Right kidney (tissue), 9 donors: Measurements from ENCODE around the gene COX7A2.
A peak's percentile ranks its signal among the peaks of the same experiment; 100 is the strongest.

Experiments used
- DNase-seq: peaks from one replicate; pipeline ENCODE4 v3.0.0-alpha.2; 2016
- long read RNA-seq, 8 donors: transcript quantifications; one replicate each; lab custom pipeline, GENCODE V29; 2026

The COX7A2 gene, protein sequence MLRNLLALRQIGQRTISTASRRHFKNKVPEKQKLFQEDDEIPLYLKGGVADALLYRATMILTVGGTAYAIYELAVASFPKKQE
- long read RNA-seq, donor 1, transcript COX7A2-207 (2 exons, 914 nt) = minor isoform, 8 of 791 reads
- long read RNA-seq, donor 1, transcript COX7A2-206 (3 exons, 325 nt) = minor isoform, 7 of 791 reads
- long read RNA-seq, donor 1, transcript COX7A2-202 (4 exons, 773 nt) = major isoform, 713 of 791 reads
- long read RNA-seq, donor 1, partial matches to known transcripts = 49 of 791 reads
- long read RNA-seq, donor 1, other reads (novel, unspliced or antisense) = 10 of 791 reads
- long read RNA-seq, donor 2, transcript COX7A2-202 (4 exons, 773 nt) = major isoform, 323 of 391 reads
- long read RNA-seq, donor 2, transcript COX7A2-206 (3 exons, 325 nt) = minor isoform, 8 of 391 reads
- long read RNA-seq, donor 2, partial matches to known transcripts = 51 of 391 reads
- long read RNA-seq, donor 2, other reads (novel, unspliced or antisense) = 5 of 391 reads
- long read RNA-seq, donor 3, transcript COX7A2-202 (4 exons, 773 nt) = major isoform, 174 of 209 reads
- long read RNA-seq, donor 3, partial matches to known transcripts = 33 of 209 reads
- long read RNA-seq, donor 3, other reads (novel, unspliced or antisense) = 0 of 209 reads
- long read RNA-seq, donor 4, transcript COX7A2-207 (2 exons, 914 nt) = minor isoform, 6 of 361 reads
- long read RNA-seq, donor 4, transcript COX7A2-202 (4 exons, 773 nt) = major isoform, 312 of 361 reads
- long read RNA-seq, donor 4, partial matches to known transcripts = 39 of 361 reads
- long read RNA-seq, donor 4, other reads (novel, unspliced or antisense) = 0 of 361 reads
- long read RNA-seq, donor 5, transcript COX7A2-202 (4 exons, 773 nt) = major isoform, 400 of 435 reads
- long read RNA-seq, donor 5, transcript COX7A2-206 (3 exons, 325 nt) = minor isoform, 5 of 435 reads
- long read RNA-seq, donor 5, partial matches to known transcripts = 22 of 435 reads
- long read RNA-seq, donor 5, other reads (novel, unspliced or antisense) = 0 of 435 reads
- long read RNA-seq, donor 6, transcript COX7A2-204 (4 exons, 501 nt) = minor isoform, 5 of 413 reads
- long read RNA-seq, donor 6, transcript COX7A2-206 (3 exons, 325 nt) = minor isoform, 6 of 413 reads
- long read RNA-seq, donor 6, transcript COX7A2-202 (4 exons, 773 nt) = major isoform, 361 of 413 reads
- long read RNA-seq, donor 6, partial matches to known transcripts = 32 of 413 reads
- long read RNA-seq, donor 6, other reads (novel, unspliced or antisense) = 6 of 413 reads
- long read RNA-seq, donor 7, transcript COX7A2-207 (2 exons, 914 nt) = minor isoform, 8 of 592 reads
- long read RNA-seq, donor 7, transcript COX7A2-206 (3 exons, 325 nt) = minor isoform, 10 of 592 reads
- long read RNA-seq, donor 7, transcript COX7A2-202 (4 exons, 773 nt) = major isoform, 491 of 592 reads
- long read RNA-seq, donor 7, partial matches to known transcripts = 73 of 592 reads
- long read RNA-seq, donor 7, other reads (novel, unspliced or antisense) = 7 of 592 reads
- long read RNA-seq, donor 8, transcript COX7A2-202 (4 exons, 773 nt) = major isoform, 402 of 453 reads
- long read RNA-seq, donor 8, partial matches to known transcripts = 46 of 453 reads
- long read RNA-seq, donor 8, other reads (novel, unspliced or antisense) = 0 of 453 reads

GRCh38 chr6:75243333-75244062 lies at the start of gene COX7A2:
TSS of gene COX7A2 (minus strand) at chr6:75243801. CDS start at chr6:75243734, 67 bp downstream.
- peak; percentile 85 for DNase-seq

DNA sequence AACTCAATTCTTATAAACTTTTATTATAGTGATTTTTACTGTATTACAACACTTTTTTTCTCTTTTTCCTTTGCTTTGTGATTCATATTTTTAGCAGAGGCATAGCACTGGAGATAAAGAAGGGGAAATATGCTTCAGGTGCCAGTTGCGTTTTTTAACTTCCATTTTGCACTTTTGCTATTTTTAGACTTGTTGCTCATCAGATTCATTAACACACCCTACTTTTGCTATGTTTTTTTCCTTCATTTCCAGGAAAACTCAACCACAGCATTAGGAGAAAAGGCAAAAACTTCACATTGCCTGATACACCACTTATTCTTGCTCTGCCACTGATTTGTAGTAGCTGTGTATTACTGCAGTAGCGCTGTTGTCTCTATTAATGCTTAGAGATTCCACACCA lies 49.0 kb upstream of the COX7A2 start:
- no peak for DNase-seq

DNA sequence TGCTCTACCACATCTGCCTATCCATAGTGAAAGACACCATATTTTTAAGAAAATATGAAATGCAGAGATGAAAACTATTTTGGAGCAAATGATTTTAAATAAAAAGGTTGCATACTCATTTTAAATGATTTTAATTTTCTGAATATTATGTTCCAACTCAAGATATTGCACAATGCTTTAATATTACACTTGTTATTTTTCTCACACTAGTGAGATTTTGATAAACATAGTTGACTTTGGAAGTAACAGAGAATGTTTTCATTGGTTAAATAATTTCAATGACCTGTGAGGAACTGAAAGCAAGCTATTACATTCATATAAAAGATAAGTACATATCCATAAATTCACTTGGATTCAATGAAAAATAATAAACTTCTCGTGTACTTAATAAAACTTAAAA lies 48.1 kb upstream of the COX7A2 start:
- no peak for DNase-seq

GRCh38 chr6:75291331-75291730 lies 47.7 kb upstream of the COX7A2 start:
- DNase-seq = no peak

DNA sequence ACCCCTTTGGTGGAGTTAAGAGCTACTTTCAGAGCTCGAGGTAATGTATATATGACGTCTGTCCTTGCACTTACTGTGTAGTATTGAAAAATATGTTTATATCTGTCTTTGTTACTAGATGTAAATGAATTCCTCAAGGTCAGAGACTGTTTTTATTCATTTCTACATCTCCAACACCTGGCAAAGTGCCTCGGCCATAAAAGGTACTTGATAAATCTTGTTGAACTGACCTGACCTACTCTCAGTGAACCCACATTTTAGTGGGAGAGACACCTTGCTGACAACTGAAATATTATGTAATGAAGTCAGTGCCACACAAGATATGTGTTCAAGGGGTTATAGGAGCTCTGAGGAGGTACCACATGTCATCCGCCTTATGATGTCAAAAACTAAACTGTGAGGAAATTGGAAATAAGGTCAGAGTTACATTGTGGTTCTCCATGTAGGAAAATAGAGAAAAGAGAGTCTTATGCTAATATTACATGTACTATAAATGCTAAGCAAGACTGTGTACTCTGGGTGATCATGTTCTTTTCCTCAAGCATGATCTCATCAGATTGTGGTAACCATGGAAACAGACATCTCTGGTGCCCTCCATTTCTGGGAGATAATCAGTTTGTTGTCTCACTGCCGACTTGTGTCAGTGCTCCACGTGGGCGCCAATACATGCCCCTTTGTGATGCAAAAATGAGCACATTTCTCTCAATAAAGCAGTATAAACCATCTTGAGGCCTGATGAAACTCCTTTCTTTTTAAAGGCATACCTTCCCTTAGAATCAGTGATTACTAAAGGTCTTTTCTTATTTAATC lies 46.7 kb upstream of the COX7A2 start:
- no peak for DNase-seq

GRCh38 chr6:75288023-75288422 lies 44.4 kb upstream of the COX7A2 start:
- DNase-seq = no peak

- no peak for DNase-seq
Observed at GRCh38 chr6:75287424-75287823, 43.8 kb upstream of the COX7A2 start.

GRCh38 chr6:75286955-75287354 lies 43.4 kb upstream of the COX7A2 start:
- no peak for DNase-seq

GRCh38 chr6:75285283-75285639 lies 41.7 kb upstream of the COX7A2 start:
- DNase-seq = no peak

DNA sequence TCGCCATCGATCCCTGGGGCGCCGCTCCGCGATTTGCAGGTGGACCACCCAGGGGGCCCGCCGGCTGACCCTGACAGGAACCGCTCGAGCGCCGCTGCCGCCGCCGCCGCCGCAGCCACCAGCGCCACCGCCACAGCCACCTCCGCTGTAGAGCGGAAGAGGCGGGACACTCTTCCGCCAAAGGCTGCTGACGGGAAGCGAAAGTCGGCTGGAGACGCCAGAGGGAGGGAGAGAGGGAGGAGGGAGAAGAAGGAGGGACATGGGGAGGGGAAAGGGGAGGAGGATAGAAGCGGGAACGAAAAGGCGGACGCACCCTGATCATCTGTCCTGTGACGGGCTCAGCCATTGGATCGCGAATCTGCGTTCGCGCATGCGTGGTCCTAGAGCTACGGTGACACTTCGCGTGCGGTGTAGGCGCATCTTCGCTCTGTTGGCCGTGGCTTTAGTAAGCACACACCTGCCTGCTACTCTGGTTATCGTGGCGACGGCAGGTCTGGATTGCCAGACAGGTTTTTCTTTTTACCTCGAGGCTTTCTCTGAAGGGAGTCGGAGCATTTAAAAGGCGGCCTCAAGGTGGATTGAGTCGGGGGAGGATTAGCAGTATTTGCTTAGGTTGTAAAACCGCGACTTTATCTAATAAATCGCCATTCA lies 41.2 kb upstream of the COX7A2 start, which contains the start of gene TMEM30A:
Gene TMEM30A, minus strand, starts transcription at position 161 of the 651 bp plus-strand sequence. Its CDS starts 154 bp downstream, at position 7.
- DNase-seq = peak; percentile 94

DNA sequence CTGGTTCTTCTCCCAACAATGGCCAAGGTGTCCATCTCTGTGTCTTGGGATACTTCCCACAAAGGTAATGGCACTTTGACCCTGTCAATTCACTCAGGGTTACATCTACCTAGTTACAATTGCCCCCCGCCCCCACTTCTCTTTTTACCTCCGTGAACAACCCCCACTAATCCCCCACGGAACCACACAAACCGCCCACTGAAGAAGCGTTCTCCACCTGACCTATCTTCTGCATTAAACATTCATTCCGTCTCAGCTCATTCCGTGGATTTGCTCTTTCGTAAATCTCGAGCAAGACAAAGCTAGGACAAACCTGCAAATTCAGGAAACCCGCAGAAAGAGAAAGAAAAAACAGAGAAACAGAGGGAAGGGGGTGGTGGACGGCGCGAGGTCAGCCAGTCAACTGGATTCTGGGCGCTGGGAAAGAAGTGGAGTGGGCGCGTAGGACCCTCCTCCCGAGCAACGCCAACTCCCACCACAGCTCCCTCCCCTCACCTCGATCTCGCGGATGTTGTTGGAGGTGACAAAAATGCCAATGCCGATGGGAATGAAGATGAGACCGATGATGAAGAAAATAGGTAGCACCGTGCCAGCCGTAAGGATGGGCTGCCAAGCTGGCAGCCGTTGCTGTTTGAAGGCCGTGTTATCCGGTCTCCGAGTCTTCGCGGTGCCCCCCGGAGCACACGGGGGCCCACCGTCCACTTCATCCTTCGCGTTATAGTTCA lies 40.5 kb upstream of the COX7A2 start:
- no peak for DNase-seq

GRCh38 chr6:75282706-75283105 lies 39.1 kb upstream of the COX7A2 start:
- no peak for DNase-seq

DNA sequence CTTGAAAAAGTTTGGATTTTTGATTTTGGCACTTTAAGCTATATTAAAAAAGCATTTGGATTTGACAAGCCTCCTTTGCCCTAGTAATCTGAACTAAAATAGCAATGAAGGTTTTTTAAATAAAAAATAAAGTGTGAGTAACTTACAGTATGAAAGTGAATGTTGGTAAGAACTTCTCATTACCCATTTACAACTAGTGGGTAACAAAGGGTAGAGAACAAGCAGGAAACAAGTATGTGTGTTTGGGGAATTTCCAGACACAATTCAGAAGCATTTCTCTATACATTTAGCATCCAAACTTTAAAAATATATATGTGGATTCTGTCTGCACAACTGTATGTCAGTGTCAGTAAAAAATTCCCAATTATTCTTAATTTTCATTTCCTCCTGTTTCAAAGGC lies 38.1 kb upstream of the COX7A2 start:
- DNase-seq = no peak

GRCh38 chr6:75280131-75280855 lies 36.7 kb upstream of the COX7A2 start:
- no peak for DNase-seq

DNA sequence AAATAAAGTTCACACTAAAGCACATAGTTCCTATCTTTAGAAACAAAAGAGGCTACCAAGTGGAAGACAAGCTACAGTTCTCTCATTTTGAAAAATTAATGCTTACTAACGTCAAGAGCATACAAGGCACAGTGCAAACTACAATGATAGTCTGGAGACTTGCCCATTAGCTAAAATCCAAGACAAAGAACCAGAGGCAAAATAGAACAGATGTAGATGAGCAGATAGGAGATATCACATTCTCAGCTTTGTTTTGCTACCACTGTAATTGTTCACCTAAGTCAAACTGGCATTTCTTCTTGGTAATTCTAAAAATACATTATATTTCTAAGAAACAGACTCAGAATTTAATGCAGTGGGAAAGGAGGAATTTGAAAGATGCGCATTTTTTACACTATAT lies 35.8 kb upstream of the COX7A2 start:
- DNase-seq = no peak

- no peak for DNase-seq
Observed at GRCh38 chr6:75278474-75279077, 35.0 kb upstream of the COX7A2 start.

- DNase-seq = no peak
Observed at GRCh38 chr6:75275067-75275466, 31.5 kb upstream of the COX7A2 start.

- no peak for DNase-seq
Observed at GRCh38 chr6:75273009-75273408, 29.4 kb upstream of the COX7A2 start.
